ENCODE data around the gene SEPHS1. TPM values are rescaled to one million over a fixed set of nuclear protein-coding genes. Genes with fewer than 3 reads are reported as not detected.
"Not testable (repeated sequence)": the region's sequence is repeated elsewhere in the genome, so short reads cannot be mapped to it uniquely, and the experiment has no call there.

Gene SEPHS1
- total RNA-seq, 1 donor from 2014 or later = 38.3 TPM

DNA sequence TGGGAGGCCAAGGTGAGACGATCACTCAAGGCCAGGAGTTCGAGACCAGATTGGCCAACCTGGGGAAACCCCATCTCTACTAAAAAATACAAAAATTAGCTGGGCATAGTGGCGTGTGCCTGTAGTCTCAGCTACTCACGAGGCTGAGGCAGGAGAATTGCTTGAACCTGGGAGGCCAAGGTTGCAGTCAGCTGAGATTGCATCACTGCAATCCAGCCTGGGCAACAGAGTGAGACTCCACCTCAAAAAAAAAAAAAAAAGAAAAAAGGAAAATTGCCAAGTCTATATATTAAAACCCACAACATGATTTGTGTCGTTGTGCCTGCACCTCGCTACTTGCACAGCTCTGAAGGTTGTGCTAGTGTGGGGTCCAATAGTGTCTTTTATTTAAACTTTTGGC is 65.7 kb downstream of the SEPHS1 start:
- DNase-seq = not testable (repeated sequence)

DNA sequence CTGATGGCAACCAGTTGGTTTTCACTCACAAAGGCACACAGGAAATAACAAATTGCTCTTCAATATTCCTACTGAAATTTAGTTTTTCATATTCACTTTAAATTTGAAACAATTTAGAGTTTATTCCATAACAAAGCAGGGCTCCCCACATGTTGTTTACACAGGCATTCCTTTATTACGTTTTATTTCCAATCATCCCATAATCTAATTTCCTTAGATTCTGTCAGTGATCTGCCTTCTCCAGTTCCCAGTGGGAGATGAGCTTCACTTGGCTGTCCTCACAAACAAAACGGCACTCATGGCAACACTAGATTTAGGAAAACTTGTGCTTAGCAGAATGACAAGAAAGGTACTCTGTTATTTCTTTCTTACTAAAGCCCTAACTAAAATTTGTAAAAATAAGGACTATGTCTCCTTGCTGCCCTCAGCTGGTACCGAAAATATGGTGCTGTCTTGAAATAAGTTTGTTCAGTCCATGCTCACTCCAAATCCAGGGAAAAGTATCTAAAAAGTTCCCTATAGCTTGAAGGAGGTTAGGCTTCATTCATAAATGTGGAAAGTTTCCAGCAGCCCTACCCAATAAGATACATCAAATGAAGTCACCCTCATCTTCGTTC is 71.2 kb downstream of the SEPHS1 start:
- DNase-seq = peak; percentile 19

DNA sequence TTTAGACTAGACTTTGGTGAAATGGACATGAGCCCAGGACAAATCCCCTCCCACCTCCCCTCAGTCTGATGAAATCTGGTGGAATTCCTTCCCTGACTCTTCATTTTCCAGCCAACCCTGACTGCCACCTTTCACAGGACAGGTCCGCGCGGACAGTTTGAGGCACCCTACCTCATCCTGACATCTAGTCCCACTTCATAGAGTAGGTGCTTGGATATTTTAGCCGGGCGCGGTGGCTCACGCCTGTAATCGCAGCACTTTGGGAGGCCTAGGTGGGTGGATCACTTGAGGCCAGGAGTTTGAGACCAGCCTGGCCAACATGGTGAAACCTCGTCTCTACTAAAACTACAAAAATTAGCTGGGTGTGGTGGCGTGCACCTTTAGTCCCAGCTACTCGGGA is 71.9 kb downstream of the SEPHS1 start:
- not testable (repeated sequence) for DNase-seq

DNA sequence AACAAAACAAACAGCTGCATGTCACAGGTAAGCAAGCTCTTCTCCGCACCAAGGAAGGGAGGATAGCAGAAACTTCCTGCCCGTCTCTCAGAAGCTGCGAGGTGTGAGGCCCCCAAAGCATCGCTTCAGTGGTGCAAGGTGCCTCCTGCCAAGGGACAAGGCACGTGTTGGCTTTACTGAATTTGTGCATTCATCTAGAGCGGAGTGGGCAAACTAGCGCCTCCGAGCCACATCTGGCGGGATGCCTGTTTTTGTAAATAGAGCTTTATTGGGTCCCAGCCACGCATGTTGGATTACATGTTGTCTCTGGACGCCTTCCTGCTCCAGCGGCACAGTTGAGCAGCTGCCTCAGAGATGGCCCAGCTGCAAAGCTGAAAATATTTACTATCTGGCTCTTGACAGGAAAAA is 75.9 kb downstream of the SEPHS1 start:
- DNase-seq = peak; percentile 66

DNA sequence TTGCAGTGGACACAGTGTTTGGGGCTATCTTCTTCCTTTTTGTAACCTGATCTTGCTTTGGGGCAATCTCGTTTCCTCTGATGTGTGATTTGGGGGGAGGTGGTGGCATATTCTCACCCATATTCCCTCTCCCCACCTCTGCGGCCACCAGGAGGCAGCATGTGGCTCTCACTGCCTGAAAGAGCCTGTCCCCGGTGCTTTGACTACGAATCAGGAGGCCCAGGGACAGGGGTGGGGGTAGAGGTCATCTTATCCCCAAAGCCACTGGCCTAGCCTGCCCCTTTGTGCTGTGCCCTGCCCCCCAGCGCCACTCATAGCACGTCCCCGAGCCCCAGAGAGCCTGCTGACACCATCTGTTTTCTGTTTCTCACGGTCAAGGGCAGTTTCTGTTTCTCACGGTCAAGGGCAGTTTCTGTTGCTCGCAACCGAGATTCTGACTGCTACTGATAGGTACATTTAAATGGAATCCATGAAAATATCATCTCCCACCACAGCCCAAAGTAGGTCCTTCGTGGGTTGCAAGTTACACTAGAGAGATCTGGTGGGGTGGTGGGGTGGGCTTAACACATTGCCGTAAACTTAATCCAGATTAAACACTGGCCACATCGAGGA is 76.4 kb downstream of the SEPHS1 start:
- no peak for DNase-seq

DNA sequence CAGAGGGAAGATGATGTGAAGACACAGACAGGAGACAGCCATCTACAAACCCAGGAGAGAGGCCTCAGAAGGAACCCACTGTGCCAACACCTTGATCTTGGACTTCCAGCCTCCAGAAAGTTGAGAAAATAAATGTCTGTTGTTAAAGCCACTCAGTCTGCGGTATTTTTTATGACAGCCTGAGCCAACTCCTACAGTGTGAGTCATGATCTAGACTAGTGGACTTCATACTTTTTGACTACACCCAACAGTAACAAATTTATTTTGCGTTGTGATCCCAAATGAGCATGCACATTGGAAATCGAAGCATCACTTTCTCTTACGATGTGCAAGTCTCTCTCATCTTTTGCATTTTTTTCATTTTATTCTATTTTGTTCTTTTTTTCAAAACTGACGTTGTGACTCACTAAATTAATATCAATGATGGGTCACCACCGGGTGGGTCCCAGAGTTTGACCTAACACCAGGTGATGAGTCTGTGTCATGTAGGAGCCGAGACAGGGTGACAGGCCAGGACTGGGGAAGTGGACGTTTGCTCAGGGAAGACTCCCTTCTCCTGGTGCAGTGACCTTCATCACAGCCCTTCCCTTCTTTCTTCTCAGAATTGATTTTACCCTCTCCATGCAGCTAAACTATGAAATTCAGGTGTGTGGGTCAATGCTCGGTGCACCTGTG is 77.1 kb downstream of the SEPHS1 start:
- DNase-seq = no peak

DNA sequence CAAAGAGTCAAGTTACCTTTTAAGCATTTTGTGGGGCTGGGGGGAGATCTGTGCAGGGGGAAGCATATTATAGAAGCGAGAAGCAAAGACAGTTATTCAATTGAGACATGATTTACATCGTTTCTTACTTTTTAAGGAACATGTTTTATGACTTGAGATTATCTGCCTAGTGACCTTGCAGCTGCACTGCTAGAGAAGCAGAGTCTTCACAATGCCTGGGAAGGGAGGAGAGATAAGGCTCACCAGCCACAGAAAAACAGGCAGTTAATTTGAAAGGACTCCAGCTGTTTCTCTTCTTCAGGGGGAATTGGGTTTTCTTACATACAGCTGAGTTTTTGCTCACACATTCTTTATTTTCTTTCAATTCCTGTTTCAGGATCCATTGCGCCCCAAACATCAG is 79.3 kb downstream of the SEPHS1 start:
- DNase-seq = no peak

DNA sequence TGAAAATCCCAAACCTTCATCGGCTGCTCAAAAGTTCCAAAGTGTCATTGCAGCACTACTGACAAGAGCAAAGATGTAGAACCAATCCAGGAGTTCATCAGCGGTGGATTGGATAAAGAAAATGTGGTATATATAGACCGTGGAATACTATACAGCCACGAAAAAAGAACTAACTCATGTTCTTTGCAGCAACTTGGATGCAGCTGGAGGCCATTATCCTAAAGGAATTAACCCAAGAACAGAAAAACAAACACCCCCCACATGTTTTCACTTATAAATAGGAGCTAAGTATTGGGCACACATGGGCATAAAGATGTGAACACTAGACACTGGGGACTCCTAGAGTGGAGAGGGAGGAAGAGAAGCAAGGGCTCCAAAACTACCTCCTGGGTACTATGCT is 79.8 kb downstream of the SEPHS1 start:
- no peak for DNase-seq

Other genes with a start within 250 kb of the SEPHS1 start
- gene OPTN, start 248.1 kb downstream of the SEPHS1 start, total RNA-seq = 46.0 TPM
- gene MCM10, start 186.7 kb downstream of the SEPHS1 start, total RNA-seq = 5.8 TPM
- not detected for gene UCMA, start 113.9 kb downstream of the SEPHS1 start, total RNA-seq
- 21.6 TPM for gene PHYH, start 48.2 kb downstream of the SEPHS1 start, total RNA-seq
- 6.9 TPM for gene BEND7, start 180.7 kb upstream of the SEPHS1 start, total RNA-seq
- gene PRPF18, start 238.7 kb upstream of the SEPHS1 start, total RNA-seq = 30.1 TPM